ENCODE measurements around the gene GUCY1A1.

- TF ChIP-seq, protein P1, sequence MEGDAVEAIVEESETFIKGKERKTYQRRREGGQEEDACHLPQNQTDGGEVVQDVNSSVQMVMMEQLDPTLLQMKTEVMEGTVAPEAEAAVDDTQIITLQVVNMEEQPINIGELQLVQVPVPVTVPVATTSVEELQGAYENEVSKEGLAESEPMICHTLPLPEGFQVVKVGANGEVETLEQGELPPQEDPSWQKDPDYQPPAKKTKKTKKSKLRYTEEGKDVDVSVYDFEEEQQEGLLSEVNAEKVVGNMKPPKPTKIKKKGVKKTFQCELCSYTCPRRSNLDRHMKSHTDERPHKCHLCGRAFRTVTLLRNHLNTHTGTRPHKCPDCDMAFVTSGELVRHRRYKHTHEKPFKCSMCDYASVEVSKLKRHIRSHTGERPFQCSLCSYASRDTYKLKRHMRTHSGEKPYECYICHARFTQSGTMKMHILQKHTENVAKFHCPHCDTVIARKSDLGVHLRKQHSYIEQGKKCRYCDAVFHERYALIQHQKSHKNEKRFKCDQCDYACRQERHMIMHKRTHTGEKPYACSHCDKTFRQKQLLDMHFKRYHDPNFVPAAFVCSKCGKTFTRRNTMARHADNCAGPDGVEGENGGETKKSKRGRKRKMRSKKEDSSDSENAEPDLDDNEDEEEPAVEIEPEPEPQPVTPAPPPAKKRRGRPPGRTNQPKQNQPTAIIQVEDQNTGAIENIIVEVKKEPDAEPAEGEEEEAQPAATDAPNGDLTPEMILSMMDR (IDR thresholded peaks at IDR 0.05) = no peak
- TF ChIP-seq POLR2A (IDR thresholded peaks at IDR 0.05) = no peak
These were observed 40.1 kb upstream of the GUCY1A1 start for GRCh38 chr4:155626561-155626960.

Measured in right lobe of liver (tissue), 4 donors.